Measurements from ENCODE around the gene SOWAHA.

DNA sequence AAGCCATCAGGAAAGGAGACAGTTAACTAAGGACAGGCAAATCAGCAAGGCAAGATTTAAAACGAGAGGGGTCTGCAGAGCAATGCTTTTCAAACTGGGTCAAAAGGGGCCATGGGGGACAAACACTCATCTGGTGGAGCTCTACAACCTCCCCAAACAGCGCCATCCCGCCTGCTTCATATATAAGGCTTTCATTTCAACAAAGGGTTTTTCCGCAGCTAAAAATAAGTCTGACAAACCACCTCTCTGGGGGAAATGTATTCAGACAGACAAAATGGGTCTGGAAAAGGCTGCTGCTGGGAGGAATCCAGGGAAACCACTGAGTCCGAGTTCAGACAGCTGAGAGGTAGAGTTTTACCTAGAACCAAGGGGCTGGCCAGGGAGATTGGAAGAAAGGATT is 27.7 kb upstream of the SOWAHA start:
- TF ChIP-seq, protein P1, sequence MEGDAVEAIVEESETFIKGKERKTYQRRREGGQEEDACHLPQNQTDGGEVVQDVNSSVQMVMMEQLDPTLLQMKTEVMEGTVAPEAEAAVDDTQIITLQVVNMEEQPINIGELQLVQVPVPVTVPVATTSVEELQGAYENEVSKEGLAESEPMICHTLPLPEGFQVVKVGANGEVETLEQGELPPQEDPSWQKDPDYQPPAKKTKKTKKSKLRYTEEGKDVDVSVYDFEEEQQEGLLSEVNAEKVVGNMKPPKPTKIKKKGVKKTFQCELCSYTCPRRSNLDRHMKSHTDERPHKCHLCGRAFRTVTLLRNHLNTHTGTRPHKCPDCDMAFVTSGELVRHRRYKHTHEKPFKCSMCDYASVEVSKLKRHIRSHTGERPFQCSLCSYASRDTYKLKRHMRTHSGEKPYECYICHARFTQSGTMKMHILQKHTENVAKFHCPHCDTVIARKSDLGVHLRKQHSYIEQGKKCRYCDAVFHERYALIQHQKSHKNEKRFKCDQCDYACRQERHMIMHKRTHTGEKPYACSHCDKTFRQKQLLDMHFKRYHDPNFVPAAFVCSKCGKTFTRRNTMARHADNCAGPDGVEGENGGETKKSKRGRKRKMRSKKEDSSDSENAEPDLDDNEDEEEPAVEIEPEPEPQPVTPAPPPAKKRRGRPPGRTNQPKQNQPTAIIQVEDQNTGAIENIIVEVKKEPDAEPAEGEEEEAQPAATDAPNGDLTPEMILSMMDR (IDR thresholded peaks at IDR 0.05 in 2 of 3, conservative IDR thresholded peaks at IDR 0.05 in 1 of 3; ENCODE audit: borderline replicate concordance in 1 of 3, insufficient read depth in 1 of 3, low read depth in 2 of 3, low read length in 2 of 3), result no peak
- TF ChIP-seq SP1 (IDR thresholded peaks at IDR 0.05; ENCODE audit: low read depth), result no peak

Data from HCT116 (cell line).